ENCODE results near the gene ATP6V0C. TPM values are rescaled to one million over a fixed set of nuclear protein-coding genes. Genes with fewer than 3 reads are reported as not detected.

Gene ATP6V0C
- total RNA-seq, 2 donors from 2014 or later, result 114 to 164 TPM

- Histone ChIP-seq H3K4me3 (no peak overlapping the region), H3K27me3 (replicated peaks; ENCODE audit: insufficient read depth) (no peaks in the 10 kb centered on the region), H3K9me3 (no peaks in the 10 kb centered on the region), H3K36me3 (no peaks in the 10 kb centered on the region), H3K27ac (no peak overlapping the region), H3K4me1 (replicated peaks) (peaks cover 8% of the 10 kb centered on the region)
- DNase-seq (ENCODE audit: low spot score), result no peak
- 85% methylated on average over 5 of the region's 5 CpGs for WGBS
- intact Hi-C loops (cut with DNase I), result loop anchor here (5.0 kb wide), 1 partner anchor 68 kb away; the partner anchor contains the start of gene CCNF
- no peak for TF ChIP-seq POLR2AphosphoS5 (IDR thresholded peaks at IDR 0.05)
- no peak for TF ChIP-seq CTCF (IDR thresholded peaks at IDR 0.05)
- no peak for TF ChIP-seq POLR2A (IDR thresholded peaks at IDR 0.05)
Observed at GRCh38 chr16:2495041-2495440, 18.7 kb upstream of the ATP6V0C start.

GRCh38 chr16:2496223-2497115, 17.3 kb upstream of the ATP6V0C start:
- H3K4me3 ChIP-seq, result no peak overlapping the region
- no peaks in the 10 kb centered on the region for H3K27me3 ChIP-seq (replicated peaks; ENCODE audit: insufficient read depth)
- H3K36me3 ChIP-seq, result no peaks in the 10 kb centered on the region
- H3K27ac ChIP-seq, result peak overlapping the region in 1 of 2 donors; percentile 68
- no peaks in the 10 kb centered on the region for H3K9me3 ChIP-seq
- no peak for DNase-seq (ENCODE audit: low spot score)
- TF ChIP-seq POLR2A (IDR thresholded peaks at IDR 0.05) (no peak), POLR2AphosphoS5 (IDR thresholded peaks at IDR 0.05) (no peak), CTCF (IDR thresholded peaks at IDR 0.05) (no peak)
- peaks cover 10% of the 10 kb centered on the region for H3K4me1 ChIP-seq (replicated peaks)
- intact Hi-C loops (cut with DNase I), result loop anchor here (5.0 kb wide), 1 partner anchor 69 kb away; the partner anchor contains the start of gene CCNF
- 89% methylated on average over 62 of the region's 62 CpGs for WGBS

- Histone ChIP-seq H3K4me3 (no peak overlapping the region), H3K27ac (peak overlapping the region in 1 of 2 donors; percentile 68), H3K9me3 (no peaks in the 10 kb centered on the region), H3K27me3 (replicated peaks; ENCODE audit: insufficient read depth) (no peaks in the 10 kb centered on the region), H3K4me1 (replicated peaks) (peaks cover 13% of the 10 kb centered on the region), H3K36me3 (no peaks in the 10 kb centered on the region)
- intact Hi-C loops (cut with DNase I), result loop anchor here (5.0 kb wide), 1 partner anchor 70 kb away; the partner anchor contains the start of gene CCNF
- WGBS, result 42% methylated on average over 21 of the region's 21 CpGs
- no peak for DNase-seq (ENCODE audit: low spot score)
- TF ChIP-seq POLR2A (IDR thresholded peaks at IDR 0.05) (no peak), POLR2AphosphoS5 (IDR thresholded peaks at IDR 0.05) (no peak), CTCF (IDR thresholded peaks at IDR 0.05) (no peak)
Observed at GRCh38 chr16:2497116-2497630, 16.6 kb upstream of the ATP6V0C start.

- 68% methylated on average over 24 of the region's 26 CpGs for WGBS
- no peak for TF ChIP-seq CTCF (IDR thresholded peaks at IDR 0.05)
- no peak for TF ChIP-seq POLR2AphosphoS5 (IDR thresholded peaks at IDR 0.05)
- TF ChIP-seq POLR2A (IDR thresholded peaks at IDR 0.05), result no peak
- intact Hi-C loops (cut with DNase I), result loop anchor here (5.0 kb wide), 1 partner anchor 71 kb away; the partner anchor contains the start of gene CCNF
- no peaks in the 10 kb centered on the region for H3K9me3 ChIP-seq
- H3K4me1 ChIP-seq (replicated peaks), result peaks cover 13% of the 10 kb centered on the region
- no peaks in the 10 kb centered on the region for H3K36me3 ChIP-seq
- H3K4me3 ChIP-seq, result no peak overlapping the region
- DNase-seq (ENCODE audit: low spot score), result no peak
- H3K27me3 ChIP-seq (replicated peaks; ENCODE audit: insufficient read depth), result no peaks in the 10 kb centered on the region
- H3K27ac ChIP-seq, result peak overlapping the region; percentile 60 to 68
Observed at GRCh38 chr16:2497695-2498484, 15.9 kb upstream of the ATP6V0C start.

Measured in prostate gland (tissue), 2 donors.